Activated gamma-delta T cell (primary cell): ENCODE data around the gene SCAF4.

ENCODE experiments used
- DNase-seq: peaks from one replicate; lab custom pipeline; 2025; lab: John Stamatoyannopoulos, UW

The SCAF4 gene

DNA sequence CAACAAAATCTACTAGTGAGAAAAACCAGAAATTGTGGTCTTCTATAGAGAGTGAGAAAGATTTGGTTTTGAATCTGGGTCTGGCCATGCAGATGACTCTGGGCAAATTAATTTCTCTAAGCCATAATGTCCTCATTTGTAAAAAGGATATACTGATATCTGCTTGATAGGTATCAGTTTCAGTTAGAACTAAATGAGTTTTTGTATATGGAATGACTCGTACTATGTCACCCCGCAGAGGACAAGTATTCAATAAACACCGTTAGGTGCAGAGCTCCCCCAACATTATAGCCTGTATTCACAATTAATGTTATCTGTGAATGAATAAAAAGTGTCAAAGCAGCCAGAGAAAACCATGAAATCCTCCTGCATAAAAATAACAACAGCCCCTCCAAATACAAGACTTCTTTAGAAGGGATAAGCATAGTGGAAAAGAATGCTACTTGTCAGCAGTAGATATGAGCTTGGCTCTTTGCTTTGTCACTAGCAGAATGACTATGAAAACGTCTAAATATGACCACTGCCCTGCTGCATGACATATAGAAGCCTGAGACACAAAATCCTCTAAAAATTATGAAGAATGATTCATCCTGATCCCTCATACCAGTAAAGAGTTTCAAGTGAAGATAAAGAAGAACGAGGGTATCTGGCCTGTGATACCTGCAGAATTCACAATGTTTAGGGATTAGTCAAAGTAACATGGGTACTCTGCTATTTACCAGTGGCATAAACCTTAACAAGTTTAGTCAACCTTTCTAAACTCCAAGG is 17.8 kb downstream of the SCAF4 start:
- DNase-seq = no peak

DNA sequence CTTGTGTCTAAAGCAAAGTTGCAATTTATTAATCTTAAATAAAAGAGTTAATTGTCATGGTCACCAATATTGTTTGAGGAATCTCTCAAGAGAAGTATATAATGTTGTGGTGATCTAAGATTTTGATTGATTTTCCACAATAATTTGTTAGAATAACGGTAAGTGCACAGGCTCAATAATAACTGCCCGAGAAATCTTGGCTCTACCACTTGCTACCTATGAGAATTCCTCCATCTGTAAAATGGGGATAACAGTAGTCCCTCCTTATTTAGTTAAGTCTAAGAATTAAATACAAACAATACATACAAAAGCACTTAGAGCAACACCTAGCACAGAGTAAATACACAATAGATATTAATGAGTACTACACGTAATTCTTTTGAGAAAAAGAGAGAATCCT is 18.8 kb downstream of the SCAF4 start:
- DNase-seq = no peak

DNA sequence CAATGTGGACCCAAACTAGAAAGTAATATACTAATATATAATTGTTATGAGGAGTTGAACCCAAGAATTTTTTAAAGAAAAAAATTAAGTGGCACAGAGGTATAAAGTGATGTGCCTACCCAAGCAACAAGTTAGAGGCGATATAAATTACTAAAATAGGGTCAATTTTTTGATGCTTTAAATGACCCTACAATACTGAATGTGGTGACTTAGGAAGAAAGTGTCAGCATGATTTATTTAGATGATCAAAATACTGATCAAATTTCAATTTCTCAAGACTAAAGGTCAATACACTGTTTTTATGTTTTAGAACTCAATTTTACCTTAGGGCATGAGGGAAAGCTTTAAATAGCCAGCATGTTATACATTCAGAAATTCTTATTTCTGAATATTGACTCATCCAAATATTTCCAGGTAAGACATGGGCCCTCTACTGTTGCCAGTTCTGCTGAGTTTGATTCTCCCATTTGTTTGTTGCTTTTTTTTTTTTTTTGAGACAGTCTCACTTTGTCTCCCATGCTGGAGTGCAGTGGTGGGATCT is 20.1 kb downstream of the SCAF4 start:
- no peak for DNase-seq

DNA sequence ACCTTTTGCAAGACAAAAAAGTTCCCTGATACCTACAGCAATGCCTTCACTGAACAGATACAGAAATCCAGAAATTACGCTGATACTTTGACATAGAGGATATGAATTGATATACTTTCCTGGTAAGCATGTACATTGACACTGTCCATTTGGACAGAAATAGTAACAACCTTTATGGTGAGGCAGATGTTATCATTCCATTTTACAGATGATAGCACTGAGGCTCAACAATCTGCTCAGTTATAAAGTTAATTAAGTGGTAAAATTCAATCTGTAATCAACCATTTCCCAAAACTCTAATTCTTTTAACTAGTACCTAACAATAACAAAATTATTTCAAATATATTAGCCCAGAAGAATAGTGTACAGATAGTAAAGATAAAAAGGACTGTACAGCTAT is 20.6 kb downstream of the SCAF4 start:
- no peak for DNase-seq

DNA sequence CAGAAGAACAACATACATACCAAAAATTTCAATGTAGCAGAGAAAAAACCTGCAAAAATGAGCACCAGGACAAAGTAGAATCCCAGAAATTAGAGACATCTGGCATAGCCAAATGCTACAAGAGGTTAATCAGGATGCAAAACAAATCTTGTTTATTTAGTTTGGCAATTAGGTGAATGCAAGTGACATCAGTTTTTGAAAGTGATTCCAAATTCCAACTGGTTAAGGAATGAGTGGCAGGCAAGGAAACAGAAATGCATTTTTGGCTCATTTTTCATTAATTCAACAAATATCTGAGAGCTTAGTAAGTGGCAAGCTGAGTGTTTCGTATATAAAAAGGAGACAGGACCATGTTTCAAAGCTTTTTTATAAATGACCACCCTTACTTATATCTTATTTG is 21.3 kb downstream of the SCAF4 start:
- DNase-seq = no peak

DNA sequence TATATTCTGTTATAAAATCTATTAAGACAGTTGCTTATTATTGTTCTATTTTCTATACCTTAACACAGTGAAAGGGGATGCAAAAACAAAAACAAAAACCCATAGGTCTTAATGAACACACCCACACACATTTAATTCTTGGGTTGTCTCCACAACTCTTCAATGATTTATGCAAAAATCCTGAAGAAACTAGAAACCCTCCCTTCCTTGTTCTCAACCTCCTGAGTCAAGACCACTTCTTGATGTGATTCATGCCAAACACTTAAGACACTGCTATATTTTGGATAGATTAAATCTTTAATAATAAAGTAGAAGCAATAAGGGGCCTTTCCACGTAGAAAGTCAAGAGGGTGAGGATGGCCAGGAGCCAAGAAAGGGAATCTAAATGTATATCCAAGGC is 23.4 kb downstream of the SCAF4 start:
- no peak for DNase-seq

DNA sequence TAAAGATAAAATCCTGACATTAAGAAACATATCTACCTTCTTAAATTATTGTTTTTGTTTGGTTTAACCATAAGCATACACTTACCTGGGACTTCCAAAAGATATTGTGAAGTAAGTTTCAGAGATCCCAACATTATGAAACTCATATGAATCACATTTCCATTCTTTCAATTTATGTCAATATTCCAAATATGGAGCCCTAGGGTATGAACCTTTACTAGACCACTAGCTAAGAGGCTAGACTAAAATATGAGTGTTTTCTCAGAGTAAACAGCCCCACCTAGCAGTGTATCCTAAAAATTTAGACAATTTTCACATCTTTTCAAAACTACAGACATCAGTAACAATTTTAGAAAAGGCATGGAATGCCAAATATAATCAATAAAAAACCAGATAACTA is 24.4 kb downstream of the SCAF4 start:
- DNase-seq = no peak

DNA sequence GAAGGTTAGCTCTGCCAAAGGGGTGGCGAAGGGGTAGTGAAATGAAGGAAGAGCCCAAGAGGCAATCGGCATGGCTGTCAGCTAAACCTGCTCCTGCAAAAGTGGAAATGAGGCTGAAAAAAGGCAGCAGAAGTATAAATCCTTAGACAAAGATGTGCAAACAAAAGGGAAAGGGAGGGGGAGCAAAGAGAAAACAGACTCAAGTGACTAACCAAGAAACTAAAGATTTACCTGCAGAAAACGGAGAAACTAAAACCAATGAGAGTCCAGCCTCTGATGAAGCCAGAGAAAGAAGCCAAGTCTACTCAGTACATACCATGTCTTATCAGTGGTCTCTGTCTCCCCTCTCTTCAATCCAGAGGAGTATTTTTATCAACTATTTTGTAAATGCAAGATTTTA is 25.4 kb downstream of the SCAF4 start:
- DNase-seq = no peak

DNA sequence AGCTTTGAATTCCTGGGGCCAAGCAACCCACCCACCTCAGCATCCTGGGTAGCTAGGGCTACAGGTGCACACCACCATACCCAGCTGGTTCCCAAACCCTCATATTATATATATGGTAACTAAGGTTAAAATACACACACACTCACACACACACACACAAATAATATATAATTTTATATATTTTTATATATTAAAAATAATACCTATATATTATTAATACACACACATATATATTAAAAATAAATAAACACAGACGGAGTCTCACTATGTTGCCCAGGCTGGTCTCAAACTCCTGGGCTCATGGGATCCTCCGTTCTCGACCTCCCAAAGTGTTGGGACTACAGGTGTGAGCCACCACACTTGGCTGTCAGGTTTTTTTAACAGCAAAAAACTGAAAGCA is 31.9 kb downstream of the SCAF4 start:
- no peak for DNase-seq

DNA sequence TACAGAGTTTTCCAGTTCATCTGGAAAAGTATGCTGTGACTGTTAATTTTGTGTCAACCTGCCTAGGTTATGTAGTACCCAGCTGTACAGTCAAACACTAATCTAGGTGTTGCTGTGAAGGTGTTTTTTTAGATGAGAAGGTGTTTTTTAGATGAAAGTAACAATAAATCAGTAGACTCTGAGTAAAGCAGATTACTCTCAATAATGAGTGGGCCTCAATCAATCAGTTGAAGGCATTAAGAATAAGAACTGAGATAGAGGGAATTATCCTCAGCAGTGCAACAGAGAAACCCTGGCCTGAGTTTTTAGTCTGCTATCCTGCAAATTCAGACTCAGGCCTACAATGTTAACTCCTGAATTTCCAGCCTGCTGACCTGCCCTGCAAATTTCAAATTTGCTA is 33.5 kb downstream of the SCAF4 start:
- no peak for DNase-seq

DNA sequence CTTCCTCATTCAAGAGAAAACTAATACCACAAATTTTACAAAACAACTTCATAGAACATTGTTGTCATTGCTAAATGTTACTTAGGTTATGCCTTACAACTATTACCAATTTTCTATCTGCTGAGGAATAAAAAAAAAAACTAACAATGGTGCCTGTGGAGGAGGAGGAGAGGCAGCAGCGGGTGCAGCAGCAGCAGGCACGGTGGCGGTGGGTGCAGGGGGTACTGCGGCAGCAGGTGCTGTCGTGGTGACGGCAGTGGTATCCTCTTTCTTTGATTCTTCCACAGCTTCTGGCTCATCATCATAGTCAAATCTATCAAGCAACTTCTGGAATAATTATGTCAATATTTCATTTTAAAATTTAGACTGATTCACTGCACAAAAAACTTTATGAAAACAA is 35.5 kb downstream of the SCAF4 start:
- no peak for DNase-seq

DNA sequence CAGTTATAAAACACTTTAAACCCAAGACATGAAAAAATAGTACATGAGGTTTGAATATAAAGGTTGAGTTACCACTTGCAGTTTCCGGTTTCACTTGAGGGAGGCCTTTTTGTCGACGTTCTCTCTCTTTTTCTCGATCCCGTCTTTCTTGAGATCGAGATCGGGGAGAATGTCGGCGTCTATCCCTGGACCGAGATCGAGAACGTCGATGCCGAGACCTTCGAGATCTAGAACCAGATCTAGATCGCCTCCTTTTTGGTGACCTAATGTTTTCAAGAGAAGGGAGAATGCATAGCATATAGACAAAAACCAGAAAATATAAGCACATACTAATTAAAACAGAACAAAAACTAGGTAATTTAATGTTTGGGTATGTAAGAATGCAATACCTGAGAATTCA is 38.7 kb downstream of the SCAF4 start:
- DNase-seq = no peak

DNA sequence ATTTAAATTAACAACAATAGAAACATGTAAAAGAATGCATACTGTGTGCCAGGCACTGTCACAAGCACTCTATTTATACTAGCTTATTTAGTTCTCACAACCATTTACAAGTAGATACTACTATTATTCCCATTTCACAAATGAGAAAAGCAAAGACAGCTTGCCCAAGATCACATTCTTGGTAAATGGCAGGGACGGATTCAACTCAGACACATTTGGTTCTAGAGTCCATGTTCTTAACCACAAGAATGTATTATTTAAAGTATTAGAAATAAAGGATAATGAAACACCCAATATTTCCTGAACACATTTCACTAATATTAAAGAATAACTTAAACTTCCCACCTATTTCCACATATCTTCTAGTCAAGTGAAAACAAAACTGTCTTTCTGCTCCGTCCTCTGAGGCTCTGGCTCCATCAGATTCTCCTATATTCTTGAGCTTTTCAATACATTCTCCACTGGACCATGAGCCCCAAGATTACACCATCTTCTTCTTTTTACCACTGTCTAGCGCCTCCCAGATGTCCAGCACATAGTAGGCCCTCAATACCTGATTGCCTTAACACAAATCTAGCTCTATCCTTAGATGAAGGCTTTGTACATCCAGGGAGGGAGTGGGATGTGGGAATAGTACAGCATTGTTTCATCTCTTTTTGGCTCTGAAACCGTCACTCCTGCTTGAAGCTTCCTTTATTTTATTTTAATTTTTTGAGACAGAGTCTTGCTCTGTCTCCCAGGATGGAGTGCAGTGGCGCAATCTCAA is 43.1 kb downstream of the SCAF4 start:
- DNase-seq = no peak

DNA sequence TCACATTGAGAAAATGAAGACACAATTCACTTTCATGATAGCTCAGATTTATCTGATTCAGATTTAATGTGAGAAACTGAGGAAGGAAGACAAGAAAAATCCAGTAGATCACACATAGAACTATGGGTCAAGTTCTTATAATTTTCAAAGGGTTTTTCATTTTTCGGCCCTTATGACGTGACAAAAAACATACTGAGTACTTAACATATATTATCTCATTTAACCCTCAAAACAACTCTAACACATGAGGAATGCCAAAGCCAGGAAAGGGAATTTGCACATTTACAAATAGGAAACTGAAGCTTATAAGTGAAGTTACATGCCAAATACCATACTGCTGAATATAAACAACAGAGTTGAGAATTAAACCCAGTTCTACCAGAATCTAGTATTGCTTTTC is 44.8 kb downstream of the SCAF4 start:
- DNase-seq = no peak

DNA sequence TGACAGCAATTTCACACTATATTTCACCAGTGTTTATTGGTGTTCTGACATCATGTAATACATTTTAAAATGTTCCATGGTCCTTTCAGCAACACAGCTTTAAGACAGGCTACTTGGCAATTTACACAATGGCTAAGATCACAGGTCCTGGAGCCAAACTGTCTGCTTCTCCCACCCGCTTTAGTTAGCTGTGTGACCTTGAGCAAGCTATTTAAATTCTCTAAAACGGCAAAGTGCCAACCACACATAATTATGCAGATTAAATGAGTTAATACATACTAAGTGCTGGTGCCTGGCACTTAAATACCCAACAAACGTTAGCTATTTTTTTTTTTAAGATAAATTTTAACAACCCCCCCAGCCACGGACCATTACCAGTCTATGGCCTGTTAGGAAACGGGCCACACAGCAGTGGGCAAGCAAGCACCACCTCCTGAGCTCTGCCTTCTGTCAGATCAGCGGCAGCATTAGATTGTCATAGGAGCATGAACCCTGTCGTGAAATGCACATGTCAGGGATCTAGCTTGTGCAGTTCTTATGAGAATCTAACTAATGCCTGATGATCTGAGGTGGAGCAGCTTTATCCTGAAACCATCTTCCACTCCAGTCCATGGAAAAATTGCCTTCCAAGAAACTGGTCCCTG is 45.5 kb downstream of the SCAF4 start:
- no peak for DNase-seq

DNA sequence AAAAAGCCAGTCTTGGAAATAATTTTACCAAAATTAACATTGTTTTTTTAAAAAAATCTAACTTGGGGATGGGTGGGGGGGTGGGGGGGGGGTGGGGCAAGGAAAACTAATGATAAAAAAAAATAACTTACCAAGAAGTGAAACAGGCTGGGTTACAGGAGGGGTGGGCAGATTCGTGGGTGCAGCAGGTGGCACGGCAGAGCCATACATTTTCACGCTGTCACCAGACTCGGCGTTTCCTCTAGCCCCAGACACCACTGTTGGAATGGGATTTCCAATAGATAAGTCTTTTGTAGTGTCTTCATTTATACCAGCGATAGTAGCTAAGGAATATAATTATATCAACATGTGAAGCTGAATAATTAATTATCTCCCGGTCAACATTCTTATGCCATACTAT is 47.0 kb downstream of the SCAF4 start:
- DNase-seq = no peak

DNA sequence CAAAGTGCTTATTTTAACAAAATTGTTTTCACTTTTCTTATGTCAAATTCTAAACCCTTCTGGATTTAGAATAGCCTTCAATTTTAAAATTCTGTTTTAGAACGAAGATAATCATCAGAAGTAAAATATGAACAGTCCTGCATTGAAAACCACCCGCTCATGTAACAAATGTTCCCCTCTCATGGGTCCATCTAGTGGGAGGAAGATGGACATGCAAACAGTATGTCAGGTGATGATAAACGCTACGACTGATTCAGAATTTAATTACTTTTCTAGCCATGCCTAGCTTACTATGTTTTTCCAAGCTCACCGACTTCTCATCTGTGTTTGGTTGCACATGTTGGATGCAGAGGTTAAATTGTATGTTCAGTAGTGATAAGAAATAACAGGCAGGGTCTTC is 48.9 kb downstream of the SCAF4 start:
- DNase-seq = no peak

DNA sequence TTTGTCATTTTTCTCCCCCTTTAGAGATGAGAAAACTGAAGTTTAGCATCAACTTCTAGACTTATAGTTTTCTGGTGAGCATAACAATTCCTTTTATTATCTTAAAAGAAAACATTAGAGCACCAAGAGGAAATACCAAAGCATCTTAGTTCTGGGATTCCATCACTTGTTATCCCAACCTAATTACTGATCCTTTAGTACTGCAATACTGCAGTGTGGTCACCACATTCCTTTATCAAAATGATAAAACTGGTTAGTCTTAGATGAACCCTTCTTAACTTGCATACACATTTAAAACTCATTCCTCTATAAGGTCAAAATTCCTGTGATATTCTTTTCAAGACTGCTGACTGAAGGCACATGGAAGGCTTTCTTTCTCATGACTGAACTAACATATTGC is 49.3 kb downstream of the SCAF4 start:
- no peak for DNase-seq

DNA sequence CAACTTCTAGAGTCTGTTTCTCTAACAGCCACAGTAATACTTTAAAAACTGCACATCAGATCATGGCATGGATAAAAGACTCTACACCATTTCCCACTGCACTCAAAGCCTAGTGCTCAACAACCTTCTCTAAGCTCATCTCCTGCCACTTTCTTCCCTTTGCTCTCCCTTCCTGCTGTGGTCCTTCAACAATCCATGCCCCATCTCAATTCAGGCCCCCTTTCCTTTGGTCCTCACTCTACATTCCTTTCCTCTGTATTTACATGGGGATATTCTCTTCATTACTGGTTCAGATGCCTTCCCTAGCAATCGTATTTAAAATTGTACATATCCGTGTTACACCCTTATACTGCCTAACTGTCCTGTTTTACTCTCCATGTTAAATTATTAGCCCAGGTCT is 53.4 kb downstream of the SCAF4 start:
- DNase-seq = no peak

DNA sequence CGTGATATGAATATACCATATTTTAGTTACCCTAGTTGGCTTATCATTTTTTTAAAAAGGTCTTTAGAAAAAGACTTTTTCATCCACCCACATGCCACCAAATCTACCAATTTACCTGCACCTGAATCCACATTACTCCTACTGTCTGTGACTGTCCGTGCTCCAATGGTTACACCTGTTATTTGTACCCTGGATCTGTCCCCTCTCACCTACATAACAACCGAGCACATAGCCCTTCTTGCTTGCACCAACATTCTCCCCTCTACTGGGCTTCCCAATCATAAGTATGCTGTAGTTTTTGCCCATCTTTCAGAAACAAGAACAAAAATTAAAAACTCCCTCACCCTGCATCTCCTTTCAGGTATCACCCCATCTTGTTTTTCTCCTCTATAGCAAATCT is 54.9 kb downstream of the SCAF4 start:
- DNase-seq = no peak

DNA sequence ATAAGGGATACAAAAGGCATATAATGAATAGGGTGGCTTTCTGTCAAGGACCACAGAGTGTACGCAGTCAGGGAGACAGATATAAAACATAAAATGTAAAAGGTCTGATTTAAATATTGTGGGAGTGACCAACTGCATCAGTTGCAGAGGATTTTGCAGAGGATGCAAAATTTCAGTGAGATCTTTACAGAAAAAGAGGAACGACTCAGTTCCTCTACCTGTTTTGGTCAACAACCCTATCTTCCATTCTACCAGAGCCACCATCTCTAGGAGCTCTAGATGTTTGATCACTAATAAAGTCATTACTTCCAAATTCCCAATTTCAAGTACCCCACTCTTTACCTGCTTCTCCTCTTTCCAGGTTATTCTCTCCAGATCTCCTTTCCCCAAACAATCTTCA is 56.0 kb downstream of the SCAF4 start:
- DNase-seq = no peak

DNA sequence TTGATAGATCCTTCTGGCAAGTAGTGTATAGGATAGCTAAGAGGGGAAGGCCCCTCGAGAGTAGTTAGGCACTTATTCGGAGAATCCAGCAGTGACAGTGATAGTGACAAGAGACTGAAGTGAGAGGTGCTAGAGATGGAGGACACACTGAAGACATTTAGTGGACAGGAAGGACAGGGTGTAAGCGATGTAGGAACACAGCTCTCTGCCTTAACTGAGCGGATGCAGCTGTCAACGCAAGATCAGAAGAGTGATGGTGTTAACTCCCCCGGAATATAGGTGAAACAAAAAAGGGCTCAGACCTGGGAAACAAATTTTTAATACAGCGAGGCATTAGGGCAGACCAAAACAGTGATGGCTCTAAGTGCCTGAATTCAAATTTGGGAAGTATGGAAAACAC is 56.6 kb downstream of the SCAF4 start:
- DNase-seq = no peak

DNA sequence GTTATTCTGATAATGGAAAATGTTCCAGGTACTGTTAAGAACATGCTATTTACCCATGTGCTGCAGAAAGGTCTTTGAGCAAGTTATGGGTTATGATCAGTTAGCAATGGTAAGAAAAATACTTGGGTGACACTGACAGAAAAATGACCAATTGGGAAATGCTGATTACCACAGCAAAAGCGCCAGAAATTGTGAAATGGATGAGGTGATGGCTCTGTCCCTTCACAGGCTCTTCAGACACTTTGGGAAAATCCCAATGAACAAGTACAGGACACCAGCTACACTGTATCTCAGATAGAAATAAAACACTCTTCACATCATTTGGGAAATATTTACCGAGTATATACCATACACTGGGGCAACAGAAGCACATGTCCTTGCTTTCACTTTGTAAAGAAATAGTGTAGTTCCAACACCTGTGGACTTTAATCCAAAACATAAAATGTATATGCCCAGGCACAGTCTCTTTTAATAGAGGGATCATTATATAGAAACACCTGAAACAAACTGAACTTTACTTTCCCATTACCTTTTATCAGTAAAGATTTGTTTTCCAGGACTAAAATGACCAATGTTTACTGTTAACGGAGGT is 58.5 kb downstream of the SCAF4 start:
- DNase-seq = no peak
